Activated T-helper 2 cell treated with anti-CD3 and anti-CD28 coated beads, Interferon-gamma antibody, Interleukin-2, Interleukin-4, amounts not matched to agents 10 μg/mL and 5 μg/mL and 100 μg/mL, durations not matched to agents 14 hours and 24 hours and 36 hours (primary cell): Measurements from ENCODE around the gene SNAPC5. TPM values are rescaled to one million over a fixed set of nuclear protein-coding genes. Genes with fewer than 3 reads are reported as not detected.

Experiments used
- DNase-seq: peaks from one replicate; pipeline ENCODE4 v3.0.0; 2021; ENCODE audit warnings: low spot score
- H3K27ac Mint-ChIP-seq: one replicate; pipeline ENCODE4 v1.8.0; 2021; ENCODE audit warnings: mixed read lengths
- H3K27me3 Mint-ChIP-seq: one replicate; pipeline ENCODE4 v1.8.0; 2021; ENCODE audit warnings: low read depth, mixed read lengths
- H3K36me3 Mint-ChIP-seq: one replicate; pipeline ENCODE4 v1.8.0; 2021; ENCODE audit warnings: low read depth, mixed read lengths
- H3K4me1 Mint-ChIP-seq: one replicate; pipeline ENCODE4 v1.8.0; 2021; ENCODE audit warnings: low read depth, mixed read lengths
- H3K4me3 Mint-ChIP-seq: one replicate; pipeline ENCODE4 v1.8.0; 2021; ENCODE audit warnings: low read depth, mild to moderate bottlenecking, moderate library complexity, mixed read lengths
- H3K9me3 Mint-ChIP-seq: one replicate; pipeline ENCODE4 v1.8.0; 2021; ENCODE audit warnings: mixed read lengths
- intact Hi-C: fragments of 100-400 bp; cut with micrococcal nuclease; formaldehyde crosslinking; loops from one replicate; pipeline ENCODE4 v1.15.1; 2023
- total RNA-seq: library from RNA; stranded (reverse); gene quantifications from 2 replicates; pipeline ENCODE4 v1.2.3, GENCODE V29; 2022

The SNAPC5 gene, protein sequence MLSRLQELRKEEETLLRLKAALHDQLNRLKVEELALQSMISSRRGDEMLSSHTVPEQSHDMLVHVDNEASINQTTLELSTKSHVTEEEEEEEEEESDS
- 23.2 and 23.9 TPM in 2 replicates for total RNA-seq

DNA sequence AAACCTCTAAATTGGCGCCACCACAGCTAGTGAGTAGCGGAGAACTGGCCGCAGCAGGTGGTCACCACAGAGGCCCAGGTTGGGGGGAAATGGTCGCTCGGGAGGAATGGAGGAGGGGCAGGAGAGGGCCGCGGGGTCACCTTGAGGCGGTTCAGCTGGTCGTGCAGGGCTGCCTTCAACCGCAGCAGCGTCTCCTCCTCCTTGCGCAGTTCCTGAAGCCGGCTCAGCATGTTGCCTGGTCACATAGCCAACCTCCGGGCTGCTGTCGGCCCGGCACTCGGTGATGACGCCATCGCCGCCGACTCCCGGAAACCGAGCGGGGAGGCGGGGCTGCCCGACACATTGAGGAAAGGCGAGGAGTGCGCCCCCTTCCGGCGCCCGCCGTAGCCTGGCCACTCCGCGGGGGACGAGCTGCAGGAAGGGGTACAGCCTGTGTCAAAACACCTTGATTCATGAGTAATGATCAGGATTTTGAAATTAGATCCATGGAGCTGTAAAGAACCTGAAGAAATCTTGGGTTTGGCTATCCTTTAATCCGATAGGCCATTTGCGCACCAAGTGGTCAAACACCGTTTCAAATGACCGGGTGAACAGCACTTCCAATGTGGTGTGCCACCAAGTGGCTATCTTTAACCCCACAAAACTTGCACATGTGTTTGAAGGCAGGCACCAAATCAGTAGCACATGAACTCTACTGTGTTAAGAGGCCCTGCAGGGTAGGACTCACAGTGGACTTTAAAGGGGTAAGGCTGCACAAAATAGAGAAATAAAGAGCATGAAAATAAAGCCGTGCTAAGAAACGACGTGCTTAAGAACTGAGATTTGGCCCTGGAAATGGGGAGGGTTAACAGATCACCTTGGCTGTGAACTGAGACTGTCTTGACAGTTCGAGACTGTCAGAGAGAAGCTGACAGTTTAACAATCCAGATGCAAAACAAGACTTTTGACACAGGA lies at the start of gene SNAPC5:
SNAPC5 (minus strand) TSS at position 261 of the 954 bp plus-strand sequence; CDS start at position 230, 31 bp downstream.
- intact Hi-C loops: loop anchor here (1.0 to 2.0 kb wide), 3 partner anchors 111 to 203 kb away; partner anchors contain the start of genes MAP2K1 and TIPIN

DNA sequence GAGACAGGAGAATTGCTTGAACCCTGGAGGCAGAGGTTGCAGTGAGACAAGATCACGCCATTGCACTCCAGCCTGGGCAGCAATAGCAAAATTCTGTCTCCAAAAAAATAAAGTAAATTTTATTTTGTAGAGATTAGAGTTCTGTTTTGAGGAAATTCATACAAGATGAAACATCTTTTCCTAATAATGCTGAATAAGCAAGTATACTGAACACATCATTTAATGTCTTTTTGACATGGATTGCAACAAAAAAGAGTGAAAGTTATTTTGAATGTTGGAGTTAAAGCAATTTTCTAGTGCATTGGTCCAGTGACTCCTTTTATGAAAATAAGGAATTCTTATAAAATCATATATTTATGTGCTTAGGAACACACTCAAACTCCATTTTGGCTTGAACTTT lies 47.7 kb upstream of the SNAPC5 start:
- DNase-seq: no peak
- H3K4me1 Mint-ChIP-seq: no peaks in the 10 kb centered on the region
- no peak overlapping the region for H3K4me3 Mint-ChIP-seq
- H3K36me3 Mint-ChIP-seq: peaks cover 32% of the 10 kb centered on the region
- H3K9me3 Mint-ChIP-seq: no peaks in the 10 kb centered on the region
- H3K27me3 Mint-ChIP-seq: no peaks in the 10 kb centered on the region
- no peak overlapping the region for H3K27ac Mint-ChIP-seq
- intact Hi-C loops: no loop called here

More for the DNA sequence above, at the start of gene SNAPC5:
- peak within 1 kb of the TSS; percentile 95 for H3K4me3 Mint-ChIP-seq
- no peaks in the 10 kb centered on the region for H3K9me3 Mint-ChIP-seq
- peaks cover 91% of the 10 kb centered on the region for H3K36me3 Mint-ChIP-seq
- peak within 1 kb of the TSS; percentile 93 for H3K27ac Mint-ChIP-seq
- DNase-seq: peak; percentile 96
- H3K27me3 Mint-ChIP-seq: no peaks in the 10 kb centered on the region
- H3K4me1 Mint-ChIP-seq: peaks cover 35% of the 10 kb centered on the region

DNA sequence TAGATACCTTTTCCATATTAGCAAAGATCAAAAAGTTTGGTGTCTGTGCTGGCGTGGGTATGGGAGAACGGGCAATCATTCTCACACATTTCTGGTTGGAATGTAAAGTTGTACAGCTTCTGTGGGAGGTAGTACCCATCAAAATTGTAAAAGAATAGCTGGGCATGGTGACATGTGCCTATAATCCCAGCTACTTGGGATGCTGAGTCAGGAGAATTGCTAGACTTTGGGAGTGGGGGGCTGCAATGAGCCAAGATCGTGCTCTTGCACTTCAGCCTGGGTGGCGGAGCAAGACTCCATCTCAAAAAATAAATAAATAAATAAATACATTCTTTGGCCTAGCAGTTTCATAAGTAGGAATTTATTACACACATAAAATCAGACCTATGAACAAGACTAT lies 45.3 kb upstream of the SNAPC5 start:
- H3K9me3 Mint-ChIP-seq: no peaks in the 10 kb centered on the region
- intact Hi-C loops: no loop called here
- H3K27ac Mint-ChIP-seq: no peak overlapping the region
- no peak for DNase-seq
- no peak overlapping the region for H3K4me3 Mint-ChIP-seq
- H3K27me3 Mint-ChIP-seq: no peaks in the 10 kb centered on the region
- H3K4me1 Mint-ChIP-seq: no peaks in the 10 kb centered on the region
- peaks cover 42% of the 10 kb centered on the region for H3K36me3 Mint-ChIP-seq

DNA sequence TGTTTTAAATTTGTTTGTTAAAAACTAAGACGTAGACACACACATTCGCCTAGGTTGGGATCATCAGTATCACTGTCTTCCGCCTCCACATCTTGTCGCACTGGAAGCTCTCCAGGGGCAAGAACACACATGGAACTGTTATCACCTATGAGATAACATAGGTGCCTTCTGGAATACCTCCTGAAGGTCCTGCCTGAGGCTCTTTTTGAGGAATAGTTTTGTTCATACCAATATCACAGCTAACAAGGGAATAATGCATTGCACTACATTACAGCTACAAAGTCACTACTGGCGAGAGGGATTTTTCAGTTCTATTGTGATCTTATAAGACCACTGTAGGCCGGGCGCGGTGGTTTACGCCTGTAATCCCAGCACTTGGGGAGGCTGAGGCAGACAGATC lies 37.5 kb upstream of the SNAPC5 start:
- H3K4me3 Mint-ChIP-seq: no peak overlapping the region
- H3K27ac Mint-ChIP-seq: no peak overlapping the region
- DNase-seq: no peak
- no peaks in the 10 kb centered on the region for H3K9me3 Mint-ChIP-seq
- H3K27me3 Mint-ChIP-seq: no peaks in the 10 kb centered on the region
- peaks cover 2% of the 10 kb centered on the region for H3K4me1 Mint-ChIP-seq
- peaks cover 42% of the 10 kb centered on the region for H3K36me3 Mint-ChIP-seq
- intact Hi-C loops: no loop called here

DNA sequence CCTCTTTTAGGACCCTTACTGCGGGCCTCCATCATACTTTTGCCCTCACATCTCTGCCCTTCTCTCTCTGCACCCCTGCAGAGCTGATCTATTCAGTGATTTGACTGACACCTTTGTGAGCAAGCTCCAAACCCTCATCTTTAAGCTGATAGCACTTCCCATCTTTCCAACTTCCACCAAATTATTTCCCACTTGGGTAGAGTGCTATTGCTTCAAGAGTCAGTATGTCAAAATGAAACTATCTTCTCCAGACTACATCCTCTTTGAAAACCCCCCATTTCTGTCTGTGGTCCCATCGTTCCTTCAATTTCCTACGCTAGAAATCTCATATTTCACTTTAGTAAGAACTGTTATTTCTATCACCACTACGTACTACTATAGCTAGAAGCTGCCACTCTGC lies 27.3 kb upstream of the SNAPC5 start:
- intact Hi-C loops: no loop called here
- peaks cover 46% of the 10 kb centered on the region for H3K36me3 Mint-ChIP-seq
- H3K4me3 Mint-ChIP-seq: no peak overlapping the region
- H3K27me3 Mint-ChIP-seq: no peaks in the 10 kb centered on the region
- peaks cover 7% of the 10 kb centered on the region for H3K4me1 Mint-ChIP-seq
- H3K9me3 Mint-ChIP-seq: no peaks in the 10 kb centered on the region
- DNase-seq: no peak
- no peak overlapping the region for H3K27ac Mint-ChIP-seq

DNA sequence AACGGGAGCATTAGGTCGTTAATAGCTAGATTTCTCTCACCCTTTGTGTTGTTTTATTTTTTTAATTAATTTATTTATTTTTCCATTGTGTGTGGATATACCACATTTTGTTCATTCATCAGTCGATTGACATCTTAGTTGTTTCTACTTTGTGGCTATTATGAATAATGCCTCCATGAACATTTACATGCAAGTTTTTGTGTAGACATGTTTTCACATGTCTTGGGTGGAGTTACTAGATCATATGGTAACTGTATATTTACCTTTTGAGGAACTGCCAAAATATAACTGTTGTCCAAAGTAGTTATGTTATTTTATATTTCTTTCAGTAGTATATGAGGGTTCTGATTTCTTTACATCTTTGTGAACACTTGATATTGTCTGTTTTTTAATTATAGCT lies 26.4 kb upstream of the SNAPC5 start:
- H3K36me3 Mint-ChIP-seq: peaks cover 41% of the 10 kb centered on the region
- no peak for DNase-seq
- H3K9me3 Mint-ChIP-seq: no peaks in the 10 kb centered on the region
- H3K27ac Mint-ChIP-seq: no peak overlapping the region
- intact Hi-C loops: no loop called here
- H3K27me3 Mint-ChIP-seq: no peaks in the 10 kb centered on the region
- peaks cover 7% of the 10 kb centered on the region for H3K4me1 Mint-ChIP-seq
- no peak overlapping the region for H3K4me3 Mint-ChIP-seq

DNA sequence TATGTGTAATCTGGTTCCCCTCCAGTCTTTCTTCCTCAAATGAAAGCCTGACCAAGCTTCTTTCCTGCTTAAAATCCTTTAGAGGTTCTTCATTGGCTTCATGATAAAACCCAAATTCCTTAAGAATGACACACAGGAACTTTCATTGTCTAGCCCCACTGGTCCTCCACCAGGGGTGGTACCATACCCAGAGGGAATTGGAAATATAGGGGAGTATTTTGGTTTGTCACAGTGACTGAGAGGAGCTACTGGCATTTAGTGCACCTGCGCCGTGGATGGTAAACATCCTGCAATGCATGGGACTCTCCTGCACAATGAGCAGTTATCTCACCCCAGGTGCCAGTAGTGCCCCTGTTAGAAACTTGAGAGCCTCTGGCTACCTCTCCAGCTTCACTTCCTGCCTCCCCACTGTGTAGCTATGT lies 18.4 kb upstream of the SNAPC5 start:
- DNase-seq: no peak
- Mint-ChIP-seq H3K27ac (no peak overlapping the region), H3K9me3 (no peaks in the 10 kb centered on the region), H3K4me1 (no peaks in the 10 kb centered on the region), H3K4me3 (no peak overlapping the region), H3K36me3 (peaks cover 35% of the 10 kb centered on the region), H3K27me3 (no peaks in the 10 kb centered on the region)
- intact Hi-C loops: no loop called here

DNA sequence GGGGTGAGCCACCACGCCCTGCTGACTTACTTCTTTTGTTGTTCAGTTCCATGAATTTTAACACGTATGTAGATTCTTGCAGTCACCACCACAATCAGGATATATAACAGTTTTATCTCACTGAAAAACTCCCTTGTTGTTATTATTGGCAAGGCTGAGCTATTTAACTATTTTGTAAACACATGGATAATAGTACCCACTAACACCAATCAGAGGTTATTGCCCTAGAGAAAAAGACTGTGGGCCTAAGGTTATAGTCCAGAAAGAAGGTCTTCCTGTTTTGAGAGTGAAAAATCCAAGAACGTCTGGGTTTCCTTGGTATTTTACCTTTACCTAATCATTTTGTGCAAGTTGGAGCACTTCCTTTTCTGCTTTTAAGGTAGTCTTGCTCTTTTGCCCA lies 17.0 kb upstream of the SNAPC5 start:
- no peaks in the 10 kb centered on the region for H3K27me3 Mint-ChIP-seq
- H3K9me3 Mint-ChIP-seq: no peaks in the 10 kb centered on the region
- H3K36me3 Mint-ChIP-seq: peaks cover 38% of the 10 kb centered on the region

DNA sequence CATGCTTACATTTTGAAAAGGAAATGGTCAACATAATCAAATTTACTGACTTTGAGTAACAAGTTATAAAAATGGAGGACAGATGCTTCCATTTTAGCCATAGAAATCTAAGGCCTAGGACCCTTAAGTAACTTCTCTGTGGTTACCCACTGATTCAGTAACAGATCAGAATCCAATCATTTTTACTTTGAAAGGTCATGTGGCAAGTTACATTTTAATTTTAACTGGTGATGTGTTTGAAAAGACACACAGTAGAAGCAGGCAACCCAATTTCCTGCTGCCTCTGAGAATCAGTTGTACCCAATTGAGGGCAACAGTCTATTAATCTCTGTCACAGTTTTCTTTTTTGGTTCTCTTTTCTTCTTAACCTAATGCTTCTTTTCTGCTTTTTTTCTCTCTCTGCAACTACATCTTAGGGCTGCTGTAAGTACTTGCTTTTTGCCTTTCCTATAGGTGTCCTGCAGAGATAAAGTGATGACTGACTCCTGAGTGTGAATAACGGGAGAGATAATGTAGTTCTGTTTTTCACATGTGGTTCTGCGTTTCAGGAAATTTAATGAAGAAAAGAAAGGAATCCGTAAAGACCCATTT lies 10.8 kb upstream of the SNAPC5 start:
- intact Hi-C loops: no loop called here
- no peak overlapping the region for H3K4me3 Mint-ChIP-seq
- DNase-seq: no peak
- H3K9me3 Mint-ChIP-seq: no peaks in the 10 kb centered on the region
- H3K4me1 Mint-ChIP-seq: peaks cover 32% of the 10 kb centered on the region
- no peaks in the 10 kb centered on the region for H3K27me3 Mint-ChIP-seq
- H3K36me3 Mint-ChIP-seq: peaks cover 25% of the 10 kb centered on the region
- peak overlapping the region; percentile 76 for H3K27ac Mint-ChIP-seq

More for the DNA sequence above, 17.0 kb upstream of the SNAPC5 start:
- no peak for DNase-seq
- intact Hi-C loops: no loop called here
- H3K4me1 Mint-ChIP-seq: peaks cover 3% of the 10 kb centered on the region
- no peak overlapping the region for H3K27ac Mint-ChIP-seq
- no peak overlapping the region for H3K4me3 Mint-ChIP-seq

DNA sequence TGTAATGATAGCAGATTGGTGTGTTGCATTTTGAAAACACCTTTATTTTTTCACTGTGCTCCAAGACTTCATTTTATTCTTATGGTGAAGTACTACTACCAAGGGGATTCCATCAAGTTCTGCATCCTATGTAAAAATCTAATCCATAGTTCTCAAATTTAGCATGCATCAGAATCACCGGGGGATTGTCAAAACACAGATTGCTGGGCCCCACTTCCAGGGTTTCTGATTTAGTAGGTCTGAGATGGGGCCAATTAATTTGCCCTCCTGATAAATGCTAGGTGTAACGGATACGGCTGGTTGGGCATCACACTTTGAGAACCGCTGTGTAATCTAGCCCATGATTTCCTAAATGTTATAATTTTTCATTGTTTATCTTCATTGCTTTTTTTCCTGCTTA lies 8.3 kb upstream of the SNAPC5 start:
- intact Hi-C loops: no loop called here
- no peaks in the 10 kb centered on the region for H3K27me3 Mint-ChIP-seq
- no peaks in the 10 kb centered on the region for H3K9me3 Mint-ChIP-seq
- H3K36me3 Mint-ChIP-seq: peaks cover 51% of the 10 kb centered on the region
- peak overlapping the region; percentile 100 for H3K4me3 Mint-ChIP-seq
- H3K4me1 Mint-ChIP-seq: peaks cover 42% of the 10 kb centered on the region
- peak overlapping the region; percentile 99 for H3K27ac Mint-ChIP-seq
- DNase-seq: no peak

DNA sequence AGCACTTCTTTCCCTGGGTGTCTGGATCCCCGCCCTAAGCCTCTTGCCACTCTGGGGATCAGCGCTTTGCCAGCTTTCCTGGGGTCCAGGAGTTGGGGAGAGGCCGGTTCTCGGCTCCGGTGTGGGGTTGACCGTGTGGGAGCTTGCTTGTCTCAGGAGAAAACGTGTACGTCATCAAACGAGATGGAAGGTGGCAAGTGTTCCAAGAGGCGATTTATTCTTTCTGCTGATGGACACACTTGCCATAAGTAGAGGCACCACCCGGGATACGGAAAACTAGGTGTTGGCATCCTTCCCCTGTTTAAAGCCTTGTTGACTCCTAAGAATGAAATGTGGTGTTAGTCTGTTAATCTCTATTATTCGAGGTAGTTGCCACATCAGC lies 7.9 kb upstream of the SNAPC5 start:
- peak overlapping the region; percentile 100 for H3K4me3 Mint-ChIP-seq
- H3K9me3 Mint-ChIP-seq: no peaks in the 10 kb centered on the region
- peaks cover 40% of the 10 kb centered on the region for H3K4me1 Mint-ChIP-seq
- H3K36me3 Mint-ChIP-seq: peaks cover 52% of the 10 kb centered on the region
- H3K27ac Mint-ChIP-seq: peak overlapping the region; percentile 99
- H3K27me3 Mint-ChIP-seq: no peaks in the 10 kb centered on the region
- no peak for DNase-seq
- intact Hi-C loops: no loop called here

DNA sequence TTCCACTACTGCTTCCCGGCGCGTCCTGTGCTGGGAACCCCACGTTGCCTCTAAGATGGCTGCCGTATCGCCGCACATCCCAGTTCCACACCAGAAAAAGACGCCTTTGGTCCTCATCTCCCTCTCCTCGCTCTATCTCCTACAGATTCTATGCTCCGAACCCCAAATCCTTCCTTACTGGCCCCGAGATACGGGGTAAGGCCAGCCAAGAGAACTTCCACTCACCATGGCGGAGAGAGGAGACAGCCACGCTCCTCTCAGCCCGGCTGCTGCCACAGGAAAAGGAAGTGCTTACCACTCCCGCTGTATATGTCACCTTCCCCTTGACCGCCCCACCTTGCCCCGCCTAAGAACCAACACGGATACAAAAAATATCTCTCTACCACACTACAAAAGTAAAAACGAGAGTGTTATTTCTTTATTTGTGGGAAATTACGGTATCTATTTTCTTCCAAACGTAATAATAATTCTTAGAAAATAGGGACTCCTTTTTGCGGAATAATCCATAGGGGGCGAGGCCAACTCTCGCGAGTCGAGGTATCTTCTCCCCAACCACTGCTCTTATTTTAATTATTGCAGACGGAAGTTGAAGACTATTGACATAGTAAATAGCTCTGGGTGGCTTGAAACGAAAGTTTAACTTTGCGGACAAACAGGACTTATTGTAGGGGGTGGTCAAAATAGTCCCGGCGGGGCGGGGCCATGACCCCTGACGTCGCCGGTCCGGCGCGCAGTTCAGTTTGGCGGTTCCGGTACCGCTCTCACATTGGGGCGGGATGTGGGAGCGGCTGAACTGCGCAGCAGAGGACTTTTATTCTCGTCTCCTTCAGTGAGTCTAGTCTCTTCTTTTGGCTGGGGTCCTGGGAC lies 7.2 kb upstream of the SNAPC5 start, which contains the start of the genes RPL4 and ZWILCH:
RPL4 (minus strand) TSS at position 293 of the 867 bp plus-strand sequence; CDS start at position 228, 65 bp downstream.
ZWILCH (plus strand) TSS at position 764 of the 867 bp plus-strand sequence; CDS start at position 777, 13 bp downstream.
- Mint-ChIP-seq H3K4me1 (peaks cover 45% of the 10 kb centered on the region), H3K27me3 (no peaks in the 10 kb centered on the region), H3K36me3 (peaks cover 58% of the 10 kb centered on the region)

More for the DNA sequence above, 7.2 kb upstream of the SNAPC5 start, which contains the start of the genes RPL4 and ZWILCH:
- H3K4me3 Mint-ChIP-seq: peak within 1 kb of the TSS; percentile 100
- H3K27ac Mint-ChIP-seq: peak within 1 kb of the TSS; percentile 99
- DNase-seq: peak; percentile 78
- intact Hi-C loops: no loop called here
- no peaks in the 10 kb centered on the region for H3K9me3 Mint-ChIP-seq
